Measurements from ENCODE around the gene DYNC1H1. TPM values are rescaled to one million over a fixed set of nuclear protein-coding genes. Genes with fewer than 3 reads are reported as not detected.

The DYNC1H1 gene
- total RNA-seq, 4 donors from 2014 or later = 440 to 541 (median 495) TPM

GRCh38 chr14:102084931-102085330 lies 120.6 kb downstream of the DYNC1H1 start:
- DNase-seq (ENCODE audit: low spot score) (no peak), ATAC-seq (ENCODE audit: low FRiP score) (no peak)
- no peak for TF ChIP-seq CTCF (IDR thresholded peaks at IDR 0.05)

GRCh38 chr14:102085488-102085887 lies 121.1 kb downstream of the DYNC1H1 start:
- no peak for ATAC-seq (ENCODE audit: low FRiP score)
- TF ChIP-seq CTCF (IDR thresholded peaks at IDR 0.05) = no peak
- no peak for DNase-seq (ENCODE audit: low spot score)

GRCh38 chr14:102085948-102086708 lies 121.8 kb downstream of the DYNC1H1 start:
- peak; percentile 14 for ATAC-seq (ENCODE audit: low FRiP score)
- DNase-seq (ENCODE audit: low spot score) = no peak
- no peak for TF ChIP-seq CTCF (IDR thresholded peaks at IDR 0.05)

- no peak for TF ChIP-seq CTCF (IDR thresholded peaks at IDR 0.05)
- no peak for ATAC-seq (ENCODE audit: low FRiP score)
- no peak for DNase-seq (ENCODE audit: low spot score)
These were observed 122.3 kb downstream of the DYNC1H1 start for GRCh38 chr14:102086709-102086971.

- no peak for TF ChIP-seq CTCF (IDR thresholded peaks at IDR 0.05)
These were observed 122.8 kb downstream of the DYNC1H1 start, which contains the start of gene HSP90AA1 for GRCh38 chr14:102086972-102087761. HSP90AA1 (minus strand) TSS chr14:102087044; CDS start chr14:102086378, 666 bp downstream.

GRCh38 chr14:102087762-102088011 lies 123.3 kb downstream of the DYNC1H1 start:
- DNase-seq (ENCODE audit: low spot score) (no peak), ATAC-seq (ENCODE audit: low FRiP score) (no peak)
- TF ChIP-seq CTCF (IDR thresholded peaks at IDR 0.05) = no peak

More at GRCh38 chr14:102086972-102087761, 122.8 kb downstream of the DYNC1H1 start, which contains the start of gene HSP90AA1:
- peak; percentile 92 for DNase-seq (ENCODE audit: low spot score)
- peak; percentile 94 for ATAC-seq (ENCODE audit: low FRiP score)

Measured in omental fat pad (tissue), 4 donors.